ENCODE measurements around the gene PRKCE.

PRKCE gene

GRCh38 chr2:45765728-45766254 is 114.3 kb downstream of the PRKCE start:
- no peak overlapping the region for H3K4me3 ChIP-seq (ENCODE audit: low read length)
- H3K9ac ChIP-seq (ENCODE audit: low read length), result no peak overlapping the region
- H3K36me3 ChIP-seq (ENCODE audit: control insufficient read depth, low read depth, low read length), result no peaks in the 10 kb centered on the region
- no peaks in the 10 kb centered on the region for H3K4me1 ChIP-seq (ENCODE audit: control insufficient read depth, low read depth, low read length)
- H3K9me3 ChIP-seq (ENCODE audit: control insufficient read depth, low read depth, low read length), result no peaks in the 10 kb centered on the region
- H3K27ac ChIP-seq (ENCODE audit: low read length), result no peak overlapping the region
- H3K27me3 ChIP-seq (ENCODE audit: control insufficient read depth, insufficient read depth, low read length), result no peaks in the 10 kb centered on the region

GRCh38 chr2:45768208-45768607 is 116.7 kb downstream of the PRKCE start:
- no peaks in the 10 kb centered on the region for H3K27me3 ChIP-seq (ENCODE audit: control insufficient read depth, insufficient read depth, low read length)

GRCh38 chr2:45769056-45769455 is 117.6 kb downstream of the PRKCE start:
- Histone ChIP-seq H3K9ac (ENCODE audit: low read length) (no peak overlapping the region), H3K4me1 (ENCODE audit: control insufficient read depth, low read depth, low read length) (no peaks in the 10 kb centered on the region), H3K9me3 (ENCODE audit: control insufficient read depth, low read depth, low read length) (no peaks in the 10 kb centered on the region), H3K27ac (ENCODE audit: low read length) (no peak overlapping the region), H3K4me3 (ENCODE audit: low read length) (no peak overlapping the region), H3K27me3 (ENCODE audit: control insufficient read depth, insufficient read depth, low read length) (no peaks in the 10 kb centered on the region), H3K36me3 (ENCODE audit: control insufficient read depth, low read depth, low read length) (no peaks in the 10 kb centered on the region)

More at GRCh38 chr2:45768208-45768607, 116.7 kb downstream of the PRKCE start:
- no peak overlapping the region for H3K27ac ChIP-seq (ENCODE audit: low read length)
- H3K4me1 ChIP-seq (ENCODE audit: control insufficient read depth, low read depth, low read length), result no peaks in the 10 kb centered on the region
- H3K9ac ChIP-seq (ENCODE audit: low read length), result no peak overlapping the region
- no peak overlapping the region for H3K4me3 ChIP-seq (ENCODE audit: low read length)
- H3K9me3 ChIP-seq (ENCODE audit: control insufficient read depth, low read depth, low read length), result no peaks in the 10 kb centered on the region
- H3K36me3 ChIP-seq (ENCODE audit: control insufficient read depth, low read depth, low read length), result no peaks in the 10 kb centered on the region

- Histone ChIP-seq H3K27ac (ENCODE audit: low read length) (no peak overlapping the region), H3K36me3 (ENCODE audit: control insufficient read depth, low read depth, low read length) (no peaks in the 10 kb centered on the region), H3K27me3 (ENCODE audit: control insufficient read depth, insufficient read depth, low read length) (no peaks in the 10 kb centered on the region), H3K4me3 (ENCODE audit: low read length) (no peak overlapping the region), H3K9me3 (ENCODE audit: control insufficient read depth, low read depth, low read length) (no peaks in the 10 kb centered on the region), H3K9ac (ENCODE audit: low read length) (no peak overlapping the region), H3K4me1 (ENCODE audit: control insufficient read depth, low read depth, low read length) (no peaks in the 10 kb centered on the region)
These were observed 118.5 kb downstream of the PRKCE start for GRCh38 chr2:45769854-45770576.

- Histone ChIP-seq H3K36me3 (ENCODE audit: control insufficient read depth, low read depth, low read length) (no peaks in the 10 kb centered on the region), H3K27ac (ENCODE audit: low read length) (no peak overlapping the region), H3K9ac (ENCODE audit: low read length) (no peak overlapping the region), H3K4me1 (ENCODE audit: control insufficient read depth, low read depth, low read length) (no peaks in the 10 kb centered on the region), H3K4me3 (ENCODE audit: low read length) (no peak overlapping the region), H3K27me3 (ENCODE audit: control insufficient read depth, insufficient read depth, low read length) (no peaks in the 10 kb centered on the region), H3K9me3 (ENCODE audit: control insufficient read depth, low read depth, low read length) (no peaks in the 10 kb centered on the region)
These were observed 119.3 kb downstream of the PRKCE start for GRCh38 chr2:45770811-45771210.

GRCh38 chr2:45771261-45771660 is 119.8 kb downstream of the PRKCE start:
- H3K4me3 ChIP-seq (ENCODE audit: low read length), result no peak overlapping the region
- H3K36me3 ChIP-seq (ENCODE audit: control insufficient read depth, low read depth, low read length), result no peaks in the 10 kb centered on the region
- no peaks in the 10 kb centered on the region for H3K9me3 ChIP-seq (ENCODE audit: control insufficient read depth, low read depth, low read length)
- no peaks in the 10 kb centered on the region for H3K4me1 ChIP-seq (ENCODE audit: control insufficient read depth, low read depth, low read length)
- H3K27ac ChIP-seq (ENCODE audit: low read length), result no peak overlapping the region
- no peaks in the 10 kb centered on the region for H3K27me3 ChIP-seq (ENCODE audit: control insufficient read depth, insufficient read depth, low read length)
- H3K9ac ChIP-seq (ENCODE audit: low read length), result no peak overlapping the region

GRCh38 chr2:45772038-45772437 is 120.6 kb downstream of the PRKCE start:
- H3K27me3 ChIP-seq (ENCODE audit: control insufficient read depth, insufficient read depth, low read length), result no peaks in the 10 kb centered on the region
- H3K4me1 ChIP-seq (ENCODE audit: control insufficient read depth, low read depth, low read length), result no peaks in the 10 kb centered on the region
- H3K27ac ChIP-seq (ENCODE audit: low read length), result no peak overlapping the region
- H3K36me3 ChIP-seq (ENCODE audit: control insufficient read depth, low read depth, low read length), result no peaks in the 10 kb centered on the region
- no peak overlapping the region for H3K4me3 ChIP-seq (ENCODE audit: low read length)
- no peaks in the 10 kb centered on the region for H3K9me3 ChIP-seq (ENCODE audit: control insufficient read depth, low read depth, low read length)
- no peak overlapping the region for H3K9ac ChIP-seq (ENCODE audit: low read length)

- no peak overlapping the region for H3K27ac ChIP-seq (ENCODE audit: low read length)
- H3K27me3 ChIP-seq (ENCODE audit: control insufficient read depth, insufficient read depth, low read length), result no peaks in the 10 kb centered on the region
- H3K4me1 ChIP-seq (ENCODE audit: control insufficient read depth, low read depth, low read length), result no peaks in the 10 kb centered on the region
- H3K36me3 ChIP-seq (ENCODE audit: control insufficient read depth, low read depth, low read length), result no peaks in the 10 kb centered on the region
- H3K9me3 ChIP-seq (ENCODE audit: control insufficient read depth, low read depth, low read length), result no peaks in the 10 kb centered on the region
- no peak overlapping the region for H3K9ac ChIP-seq (ENCODE audit: low read length)
- no peak overlapping the region for H3K4me3 ChIP-seq (ENCODE audit: low read length)
These were observed 122.4 kb downstream of the PRKCE start for GRCh38 chr2:45773909-45774308.

- no peak overlapping the region for H3K4me3 ChIP-seq (ENCODE audit: low read length)
- H3K36me3 ChIP-seq (ENCODE audit: control insufficient read depth, low read depth, low read length), result no peaks in the 10 kb centered on the region
- H3K9ac ChIP-seq (ENCODE audit: low read length), result no peak overlapping the region
- no peaks in the 10 kb centered on the region for H3K4me1 ChIP-seq (ENCODE audit: control insufficient read depth, low read depth, low read length)
- no peaks in the 10 kb centered on the region for H3K9me3 ChIP-seq (ENCODE audit: control insufficient read depth, low read depth, low read length)
- no peak overlapping the region for H3K27ac ChIP-seq (ENCODE audit: low read length)
- no peaks in the 10 kb centered on the region for H3K27me3 ChIP-seq (ENCODE audit: control insufficient read depth, insufficient read depth, low read length)
These were observed 123.3 kb downstream of the PRKCE start for GRCh38 chr2:45774688-45775244.

- Histone ChIP-seq H3K4me1 (ENCODE audit: control insufficient read depth, low read depth, low read length) (no peaks in the 10 kb centered on the region), H3K27ac (ENCODE audit: low read length) (no peak overlapping the region), H3K9me3 (ENCODE audit: control insufficient read depth, low read depth, low read length) (no peaks in the 10 kb centered on the region), H3K27me3 (ENCODE audit: control insufficient read depth, insufficient read depth, low read length) (no peaks in the 10 kb centered on the region), H3K4me3 (ENCODE audit: low read length) (no peak overlapping the region), H3K36me3 (ENCODE audit: control insufficient read depth, low read depth, low read length) (no peaks in the 10 kb centered on the region), H3K9ac (ENCODE audit: low read length) (no peak overlapping the region)
These were observed 124.9 kb downstream of the PRKCE start for GRCh38 chr2:45776160-45776955.

GRCh38 chr2:45777996-45778719 is 126.7 kb downstream of the PRKCE start:
- Histone ChIP-seq H3K36me3 (ENCODE audit: control insufficient read depth, low read depth, low read length) (no peaks in the 10 kb centered on the region), H3K9ac (ENCODE audit: low read length) (no peak overlapping the region), H3K27ac (ENCODE audit: low read length) (no peak overlapping the region), H3K9me3 (ENCODE audit: control insufficient read depth, low read depth, low read length) (no peaks in the 10 kb centered on the region), H3K27me3 (ENCODE audit: control insufficient read depth, insufficient read depth, low read length) (no peaks in the 10 kb centered on the region), H3K4me3 (ENCODE audit: low read length) (no peak overlapping the region), H3K4me1 (ENCODE audit: control insufficient read depth, low read depth, low read length) (no peaks in the 10 kb centered on the region)

All from iPS-18a (cell line).